B cell (primary cell): Measurements from ENCODE around the gene TF.

ENCODE experiments used
- CTCF ChIP-seq: fragments of 200-600 bp; IDR thresholded peaks from one replicate; pipeline ENCODE4 v1.8.0; 2022; ENCODE audit warnings: antibody characterized with exemption, mild to moderate bottlenecking
- EZH2 ChIP-seq: IDR thresholded peaks from 2 replicates; pipeline ENCODE4 v1.6.1; 2012; ENCODE audit warnings: borderline replicate concordance, low read depth, mild to moderate bottlenecking, moderate library complexity, low read length; ENCODE audit not compliant: insufficient read depth, poor library complexity, severe bottlenecking

- no peak for TF ChIP-seq CTCF
- TF ChIP-seq EZH2 = no peak
Measured at GRCh38 chr3:133832802-133833144, 86.6 kb downstream of the TF start.
